ENCODE results near the gene ARHGAP18. TPM values are rescaled to one million over a fixed set of nuclear protein-coding genes. Genes with fewer than 3 reads are reported as not detected.

Gene ARHGAP18
- total RNA-seq, 2 donors from 2014 or later = 3.7 to 26.7 TPM

- Mint-ChIP-seq H3K4me3 (no peak overlapping the region), H3K27me3 (peaks cover 4% of the 10 kb centered on the region), H3K36me3 (ENCODE audit: low read depth) (peaks cover 8% of the 10 kb centered on the region)
Observed at GRCh38 chr6:129648819-129649491, 61.0 kb downstream of the ARHGAP18 start.

GRCh38 chr6:129647044-129647443 is 62.9 kb downstream of the ARHGAP18 start:
- DNase-seq (no peak), ATAC-seq (no peak)
- Mint-ChIP-seq H3K4me3 (no peak overlapping the region), H3K27ac (no peak overlapping the region), H3K4me1 (peaks cover 2% of the 10 kb centered on the region), H3K36me3 (ENCODE audit: low read depth) (peaks cover 4% of the 10 kb centered on the region), H3K27me3 (peaks cover 4% of the 10 kb centered on the region)
- H3K9me3 ChIP-seq (ENCODE audit: control insufficient read depth, low read length, poor library complexity, severe bottlenecking) = no peaks in the 10 kb centered on the region

More at GRCh38 chr6:129648819-129649491, 61.0 kb downstream of the ARHGAP18 start:
- ATAC-seq = no peak
- H3K4me1 Mint-ChIP-seq = peaks cover 2% of the 10 kb centered on the region
- H3K27ac Mint-ChIP-seq = no peak overlapping the region
- H3K9me3 ChIP-seq (ENCODE audit: control insufficient read depth, low read length, poor library complexity, severe bottlenecking) = no peaks in the 10 kb centered on the region
- DNase-seq = no peak

GRCh38 chr6:129646642-129647041 is 63.3 kb downstream of the ARHGAP18 start:
- H3K27ac Mint-ChIP-seq = no peak overlapping the region
- no peak for ATAC-seq
- no peak overlapping the region for H3K4me3 Mint-ChIP-seq
- no peaks in the 10 kb centered on the region for H3K9me3 ChIP-seq (ENCODE audit: control insufficient read depth, low read length, poor library complexity, severe bottlenecking)
- peaks cover 3% of the 10 kb centered on the region for H3K36me3 Mint-ChIP-seq (ENCODE audit: low read depth)
- DNase-seq = no peak
- peaks cover 4% of the 10 kb centered on the region for H3K27me3 Mint-ChIP-seq
- H3K4me1 Mint-ChIP-seq = peaks cover 2% of the 10 kb centered on the region

GRCh38 chr6:129645830-129646579 is 64.0 kb downstream of the ARHGAP18 start:
- Mint-ChIP-seq H3K4me1 (peaks cover 2% of the 10 kb centered on the region), H3K27me3 (peaks cover 4% of the 10 kb centered on the region), H3K4me3 (no peak overlapping the region), H3K27ac (no peak overlapping the region), H3K36me3 (ENCODE audit: low read depth) (peaks cover 3% of the 10 kb centered on the region)
- H3K9me3 ChIP-seq (ENCODE audit: control insufficient read depth, low read length, poor library complexity, severe bottlenecking) = no peaks in the 10 kb centered on the region
- DNase-seq (no peak), ATAC-seq (no peak)

GRCh38 chr6:129645106-129645829 is 64.7 kb downstream of the ARHGAP18 start:
- H3K4me3 Mint-ChIP-seq = no peak overlapping the region
- DNase-seq (no peak), ATAC-seq (no peak)
- H3K36me3 Mint-ChIP-seq (ENCODE audit: low read depth) = no peaks in the 10 kb centered on the region
- H3K4me1 Mint-ChIP-seq = peaks cover 2% of the 10 kb centered on the region
- H3K27ac Mint-ChIP-seq = no peak overlapping the region
- no peaks in the 10 kb centered on the region for H3K9me3 ChIP-seq (ENCODE audit: control insufficient read depth, low read length, poor library complexity, severe bottlenecking)
- peaks cover 4% of the 10 kb centered on the region for H3K27me3 Mint-ChIP-seq

GRCh38 chr6:129644567-129645015 is 65.4 kb downstream of the ARHGAP18 start:
- no peak for ATAC-seq
- Mint-ChIP-seq H3K4me1 (peaks cover 2% of the 10 kb centered on the region), H3K36me3 (ENCODE audit: low read depth) (no peaks in the 10 kb centered on the region), H3K27me3 (peaks cover 4% of the 10 kb centered on the region), H3K27ac (no peak overlapping the region), H3K4me3 (no peak overlapping the region)
- DNase-seq = no peak
- H3K9me3 ChIP-seq (ENCODE audit: control insufficient read depth, low read length, poor library complexity, severe bottlenecking) = no peaks in the 10 kb centered on the region

GRCh38 chr6:129643968-129644367 is 66.0 kb downstream of the ARHGAP18 start:
- H3K9me3 ChIP-seq (ENCODE audit: control insufficient read depth, low read length, poor library complexity, severe bottlenecking) = no peaks in the 10 kb centered on the region
- ATAC-seq = no peak
- Mint-ChIP-seq H3K27me3 (peaks cover 4% of the 10 kb centered on the region), H3K27ac (no peak overlapping the region), H3K36me3 (ENCODE audit: low read depth) (no peaks in the 10 kb centered on the region), H3K4me3 (no peak overlapping the region), H3K4me1 (peaks cover 2% of the 10 kb centered on the region)
- no peak for DNase-seq

GRCh38 chr6:129643176-129643575 is 66.8 kb downstream of the ARHGAP18 start:
- Mint-ChIP-seq H3K36me3 (ENCODE audit: low read depth) (no peaks in the 10 kb centered on the region), H3K27me3 (peaks cover 4% of the 10 kb centered on the region), H3K4me3 (no peak overlapping the region), H3K4me1 (no peaks in the 10 kb centered on the region), H3K27ac (no peak overlapping the region)
- no peak for ATAC-seq
- no peak for DNase-seq
- no peaks in the 10 kb centered on the region for H3K9me3 ChIP-seq (ENCODE audit: control insufficient read depth, low read length, poor library complexity, severe bottlenecking)

GRCh38 chr6:129642322-129642721 is 67.7 kb downstream of the ARHGAP18 start:
- Mint-ChIP-seq H3K27ac (no peak overlapping the region), H3K4me1 (no peaks in the 10 kb centered on the region), H3K4me3 (no peak overlapping the region), H3K27me3 (peaks cover 4% of the 10 kb centered on the region), H3K36me3 (ENCODE audit: low read depth) (peaks cover 5% of the 10 kb centered on the region)
- ATAC-seq (no peak), DNase-seq (no peak)
- no peaks in the 10 kb centered on the region for H3K9me3 ChIP-seq (ENCODE audit: control insufficient read depth, low read length, poor library complexity, severe bottlenecking)

- no peak for DNase-seq
- Mint-ChIP-seq H3K4me3 (no peak overlapping the region), H3K36me3 (ENCODE audit: low read depth) (peaks cover 5% of the 10 kb centered on the region), H3K27me3 (peaks cover 4% of the 10 kb centered on the region), H3K4me1 (no peaks in the 10 kb centered on the region), H3K27ac (no peak overlapping the region)
- H3K9me3 ChIP-seq (ENCODE audit: control insufficient read depth, low read length, poor library complexity, severe bottlenecking) = no peaks in the 10 kb centered on the region
- ATAC-seq = no peak
Observed at GRCh38 chr6:129641344-129641743, 68.6 kb downstream of the ARHGAP18 start.

GRCh38 chr6:129638686-129639085 is 71.3 kb downstream of the ARHGAP18 start:
- no peak overlapping the region for H3K4me3 Mint-ChIP-seq
- peaks cover 5% of the 10 kb centered on the region for H3K36me3 Mint-ChIP-seq (ENCODE audit: low read depth)
- H3K9me3 ChIP-seq (ENCODE audit: control insufficient read depth, low read length, poor library complexity, severe bottlenecking) = no peaks in the 10 kb centered on the region
- no peak for DNase-seq
- no peak overlapping the region for H3K27ac Mint-ChIP-seq
- ATAC-seq = no peak
- H3K27me3 Mint-ChIP-seq = no peaks in the 10 kb centered on the region
- no peaks in the 10 kb centered on the region for H3K4me1 Mint-ChIP-seq

- no peak for ATAC-seq
- H3K27ac Mint-ChIP-seq = no peak overlapping the region
- peaks cover 5% of the 10 kb centered on the region for H3K36me3 Mint-ChIP-seq (ENCODE audit: low read depth)
- no peak overlapping the region for H3K4me3 Mint-ChIP-seq
- DNase-seq = no peak
- no peaks in the 10 kb centered on the region for H3K27me3 Mint-ChIP-seq
- no peaks in the 10 kb centered on the region for H3K4me1 Mint-ChIP-seq
- no peaks in the 10 kb centered on the region for H3K9me3 ChIP-seq (ENCODE audit: control insufficient read depth, low read length, poor library complexity, severe bottlenecking)
Observed at GRCh38 chr6:129638055-129638684, 71.8 kb downstream of the ARHGAP18 start.
